IMR-90 (cell line): ENCODE data around the gene ZNF518A.

Source experiments
- CEBPB ChIP-seq: IDR thresholded peaks from 2 replicates; pipeline ENCODE4 v1.6.1; 2012; ENCODE audit warnings: low read depth, low read length, improper control_type of control experiment
- CTCF ChIP-seq: conservative IDR thresholded peaks from 2 replicates; pipeline ENCODE4 v1.5.1; 2012; ENCODE audit warnings: mild to moderate bottlenecking, low read depth, low read length, improper control_type of control experiment
- MXI1 ChIP-seq: IDR thresholded peaks from 2 replicates; pipeline ENCODE4 v1.6.1; 2012; ENCODE audit warnings: low read depth, mild to moderate bottlenecking, low read length, moderate library complexity, borderline replicate concordance
- POLR2A ChIP-seq: IDR thresholded peaks from 2 replicates; pipeline ENCODE4 v1.6.1; 2012; ENCODE audit warnings: mild to moderate bottlenecking, low read depth, low read length
- RCOR1 ChIP-seq: IDR thresholded peaks from 2 replicates; pipeline ENCODE4 v1.6.1; 2012; ENCODE audit warnings: mild to moderate bottlenecking, low read length, improper control_type of control experiment; ENCODE audit not compliant: insufficient replicate concordance
- TF ChIP-seq, protein P1 (sequence below): fragments of 150-350 bp; IDR thresholded peaks from 2 replicates; pipeline ENCODE4 v1.6.1; 2017; ENCODE audit warnings: mild to moderate bottlenecking, antibody characterized with exemption, low read length, low read depth

GRCh38 chr10:96212911-96213310, 82.8 kb downstream of the ZNF518A start:
- TF ChIP-seq, protein P1, sequence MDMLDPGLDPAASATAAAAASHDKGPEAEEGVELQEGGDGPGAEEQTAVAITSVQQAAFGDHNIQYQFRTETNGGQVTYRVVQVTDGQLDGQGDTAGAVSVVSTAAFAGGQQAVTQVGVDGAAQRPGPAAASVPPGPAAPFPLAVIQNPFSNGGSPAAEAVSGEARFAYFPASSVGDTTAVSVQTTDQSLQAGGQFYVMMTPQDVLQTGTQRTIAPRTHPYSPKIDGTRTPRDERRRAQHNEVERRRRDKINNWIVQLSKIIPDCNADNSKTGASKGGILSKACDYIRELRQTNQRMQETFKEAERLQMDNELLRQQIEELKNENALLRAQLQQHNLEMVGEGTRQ = no peak
- TF ChIP-seq POLR2A = no peak
- TF ChIP-seq MXI1 = no peak
- TF ChIP-seq CEBPB = no peak
- TF ChIP-seq CTCF = no peak
- no peak for TF ChIP-seq RCOR1
